Activated T-cell treated with anti-CD3 and anti-CD28 coated beads for 4 hours (primary cell): ENCODE results near the gene PPP3CB.
"Not testable (repeated sequence)": the region's sequence is repeated elsewhere in the genome, so short reads cannot be mapped to it uniquely, and the experiment has no call there.

Experiments used
- DNase-seq: peaks from one replicate; pipeline ENCODE4 v3.0.0-alpha.2; 2020

PPP3CB gene

DNA sequence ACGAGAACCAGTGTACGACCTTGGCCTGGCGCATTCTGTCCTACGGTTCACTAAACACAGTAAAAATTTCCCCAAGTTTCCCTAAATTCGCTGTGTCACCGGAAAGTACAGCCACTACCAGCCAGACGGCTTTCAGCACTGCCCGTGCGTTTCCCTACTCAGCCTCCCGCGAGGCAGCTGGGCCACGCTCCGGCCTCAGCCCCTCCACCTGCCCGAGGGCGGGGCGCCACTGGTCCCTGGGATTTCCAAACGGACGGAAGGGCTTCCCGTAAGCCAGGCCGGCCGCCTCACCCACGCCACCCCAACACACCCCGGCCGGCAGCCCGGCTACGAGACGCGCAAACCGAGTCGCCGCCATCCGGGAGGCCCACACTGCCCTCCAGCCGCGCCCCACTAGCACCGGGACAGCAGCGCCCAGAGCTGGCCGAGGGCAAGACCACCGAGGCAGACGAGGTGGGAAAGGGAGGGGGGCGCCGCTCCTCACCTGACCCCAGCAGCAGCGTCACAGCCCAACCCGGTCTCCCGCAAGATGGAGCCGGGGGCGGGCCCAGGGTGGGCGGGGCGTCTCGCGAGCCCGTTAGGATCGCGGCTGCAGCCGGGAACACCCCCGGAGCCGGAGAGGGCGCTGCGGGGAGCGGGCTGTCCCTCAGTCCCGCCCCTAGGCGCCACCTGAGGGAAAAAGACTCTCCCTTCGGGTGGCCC is 82.1 kb downstream of the PPP3CB start, which contains the start of gene ANXA7:
Gene ANXA7, minus strand, starts transcription at position 531 of the 702 bp plus-strand sequence. CDS start 13,202 bp downstream, outside the sequence.
- DNase-seq: peak; percentile 93

DNA sequence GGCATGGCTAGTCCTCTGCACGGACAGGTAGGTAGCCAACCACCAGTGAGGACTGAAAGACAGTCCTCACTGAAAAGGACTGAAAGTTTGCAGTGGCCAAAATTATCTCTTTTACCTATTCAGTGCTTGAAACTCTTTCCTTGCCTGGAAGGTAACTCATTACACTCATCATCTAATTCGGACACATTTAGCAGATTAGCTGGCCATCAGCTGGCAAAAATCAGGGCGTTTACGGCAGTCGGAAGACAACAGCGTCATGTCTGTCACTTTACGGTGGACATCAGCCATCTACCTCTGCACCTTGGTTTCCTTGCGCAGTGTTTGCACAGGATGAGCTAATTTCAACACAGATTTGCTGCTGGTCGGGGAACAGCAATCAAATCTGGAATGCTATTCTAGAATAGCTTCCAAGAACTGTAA is 82.7 kb downstream of the PPP3CB start:
- no peak for DNase-seq

DNA sequence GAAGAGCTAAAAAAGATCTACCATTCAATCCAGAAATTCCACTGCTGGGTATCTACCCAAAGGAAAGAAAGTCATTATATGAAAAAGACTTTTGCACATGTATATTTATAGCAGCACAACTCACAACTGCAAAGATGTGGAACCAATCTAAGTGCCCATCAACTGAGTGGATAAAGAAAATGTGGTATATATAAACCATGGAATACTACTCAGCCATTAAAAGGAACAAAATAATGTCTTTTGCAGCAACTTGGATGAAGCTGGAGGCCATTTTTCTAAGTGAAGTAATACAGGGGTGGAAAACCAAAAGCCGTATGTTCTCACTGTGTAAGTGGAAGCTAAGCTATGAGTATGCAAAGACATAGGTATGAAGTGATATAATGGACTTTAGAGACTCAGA is 84.9 kb downstream of the PPP3CB start:
- no peak for DNase-seq

DNA sequence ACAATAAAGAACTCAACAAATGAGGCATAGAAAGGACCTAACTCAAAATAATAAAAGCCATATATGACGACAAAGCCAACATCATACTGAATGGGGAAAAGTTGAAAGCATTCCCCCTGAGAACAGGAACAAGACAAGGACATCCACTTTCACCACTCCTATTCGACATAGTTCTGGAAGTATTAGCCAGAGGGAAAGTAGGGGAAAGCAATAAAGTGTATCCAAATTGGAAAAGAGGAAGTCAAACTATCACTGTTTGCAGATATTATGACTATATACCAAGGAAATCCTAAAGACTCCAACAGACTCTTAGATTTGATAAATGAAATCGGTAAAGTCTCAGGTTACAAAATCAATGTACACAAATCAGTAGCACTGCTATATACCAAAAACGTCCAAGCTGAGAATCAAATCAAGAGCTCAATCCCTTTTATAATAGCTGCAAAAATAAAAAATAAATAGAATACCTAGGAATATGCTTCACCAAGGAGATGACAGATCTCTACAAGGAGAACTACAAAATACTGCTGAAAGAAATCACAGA is 86.8 kb downstream of the PPP3CB start:
- DNase-seq: no peak

DNA sequence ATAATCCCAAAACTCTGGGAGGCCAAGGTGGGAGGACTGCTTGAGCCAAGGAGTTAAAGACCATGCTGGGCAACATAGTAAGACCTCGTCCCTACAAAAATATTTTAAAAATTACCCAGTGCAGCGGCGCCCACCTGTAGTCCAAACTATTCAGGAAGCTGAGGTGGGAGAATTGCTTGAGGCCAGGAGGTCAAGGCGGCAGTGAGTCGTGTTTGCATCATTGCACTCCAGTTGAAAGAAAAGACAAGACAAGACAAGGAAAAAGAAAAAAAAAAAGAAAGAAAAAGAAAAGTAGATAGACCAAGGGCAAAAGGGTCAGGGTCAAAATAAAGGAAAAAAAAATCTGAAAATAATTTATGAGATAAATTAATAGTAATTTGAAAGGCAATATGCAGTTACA is 87.8 kb downstream of the PPP3CB start:
- DNase-seq: no peak

DNA sequence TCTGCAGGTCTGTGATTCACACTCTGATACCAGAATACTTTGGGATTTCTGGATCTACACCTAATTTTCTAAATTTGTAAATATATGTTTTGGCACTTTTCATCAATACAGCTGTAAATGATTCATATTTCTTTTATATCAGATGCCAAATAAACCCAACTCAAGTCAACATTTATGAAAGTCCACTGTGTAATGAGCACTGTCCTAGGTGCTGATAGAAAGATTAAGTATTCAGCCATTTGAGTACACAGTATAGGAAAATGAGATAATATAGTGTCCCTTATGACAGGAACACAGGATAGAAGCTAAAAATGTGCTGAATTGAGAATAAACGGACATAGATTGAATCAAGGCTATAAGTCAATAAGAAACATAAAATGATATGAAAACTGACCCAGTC is 88.3 kb downstream of the PPP3CB start:
- DNase-seq: no peak

DNA sequence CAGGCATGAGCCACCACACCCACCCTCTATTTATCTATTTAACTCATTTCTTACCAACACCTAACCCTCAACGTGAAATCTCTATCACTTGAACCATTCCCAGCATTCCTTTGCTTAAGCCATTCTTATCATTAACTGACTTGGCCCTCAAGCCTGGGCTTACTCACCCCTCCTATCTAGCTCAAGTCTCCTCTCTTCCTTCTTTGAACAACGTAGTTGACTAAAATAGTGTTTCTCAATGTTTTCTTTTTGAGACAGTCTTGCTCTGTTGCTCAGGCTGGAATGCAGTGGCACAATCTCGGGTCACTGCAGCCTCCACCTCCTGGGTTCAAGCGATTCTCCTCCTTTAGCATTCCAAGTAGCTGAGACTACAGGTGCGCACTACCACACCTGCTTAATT is 89.0 kb downstream of the PPP3CB start:
- no peak for DNase-seq

DNA sequence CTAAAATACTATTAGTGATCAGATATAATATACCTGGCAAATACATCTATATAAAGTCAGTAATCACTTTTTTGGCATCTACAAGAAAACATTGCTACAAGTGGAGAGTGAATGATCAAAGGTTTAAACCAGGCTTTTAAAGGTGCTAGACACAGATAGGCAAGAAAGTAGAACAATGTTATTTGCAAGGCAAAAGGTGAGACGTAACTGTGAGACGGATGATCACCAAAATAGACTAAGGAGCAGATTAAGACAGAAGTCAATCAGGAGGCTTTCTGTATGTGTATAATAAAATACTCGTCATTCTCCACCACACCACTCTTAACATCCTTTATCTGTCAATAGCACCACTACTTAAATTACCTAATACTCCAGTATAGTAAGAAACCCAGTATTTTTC is 90.3 kb downstream of the PPP3CB start:
- DNase-seq: no peak

DNA sequence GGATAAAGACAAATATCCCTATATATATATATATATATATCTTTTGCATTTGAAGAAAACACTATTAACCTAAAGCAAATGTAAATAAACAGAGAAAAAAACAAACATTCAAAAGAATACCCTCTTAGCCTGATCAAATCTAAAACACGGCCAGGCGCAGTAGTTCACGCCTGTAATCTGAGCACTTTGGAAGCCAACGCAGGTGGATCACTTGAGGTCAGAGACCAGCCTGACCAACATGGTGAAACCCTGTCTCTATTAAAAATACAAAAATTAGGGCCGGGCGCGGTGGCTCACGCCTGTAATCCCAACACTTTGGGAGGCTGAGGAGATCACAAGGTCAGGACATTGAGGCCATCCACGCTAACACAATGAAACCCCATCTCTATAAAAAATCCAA is 91.1 kb downstream of the PPP3CB start:
- DNase-seq: no peak

DNA sequence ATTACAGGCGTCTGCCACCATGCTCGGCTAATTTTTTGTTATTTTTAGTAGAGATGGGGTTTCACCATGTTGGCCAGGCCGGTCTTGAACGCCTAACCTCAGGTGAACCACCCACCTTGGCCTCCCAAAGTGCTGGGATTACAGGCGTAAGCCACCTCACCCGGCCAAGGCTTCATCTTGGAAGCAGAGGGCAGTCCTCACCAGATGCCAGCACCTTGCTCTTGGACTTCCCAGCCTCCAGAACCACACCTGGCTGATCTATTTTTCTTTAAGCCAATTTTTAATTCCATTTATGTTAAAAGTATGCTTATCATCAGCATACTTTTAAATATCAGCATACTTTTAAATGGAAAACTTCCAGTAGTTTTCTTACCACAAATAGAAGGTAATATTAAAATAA is 94.2 kb downstream of the PPP3CB start:
- no peak for DNase-seq

DNA sequence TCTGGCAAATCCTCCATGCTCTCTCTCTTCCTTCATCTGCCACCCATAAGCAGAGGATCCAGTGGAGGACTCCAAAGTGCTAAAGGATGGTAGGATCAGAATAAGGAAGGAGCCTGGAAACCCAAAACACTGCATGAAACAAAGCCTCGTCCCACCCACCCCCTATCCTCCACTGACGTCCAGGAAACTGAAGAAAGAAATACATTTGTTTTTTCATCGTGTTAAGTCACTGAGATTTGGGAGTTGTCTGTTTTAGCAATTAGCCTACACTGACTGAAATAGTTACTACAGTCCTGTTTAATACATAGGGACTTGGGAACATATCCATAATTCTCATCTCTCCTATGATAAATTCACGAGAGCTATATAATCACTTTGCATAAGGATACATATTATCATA is 96.8 kb downstream of the PPP3CB start:
- no peak for DNase-seq

DNA sequence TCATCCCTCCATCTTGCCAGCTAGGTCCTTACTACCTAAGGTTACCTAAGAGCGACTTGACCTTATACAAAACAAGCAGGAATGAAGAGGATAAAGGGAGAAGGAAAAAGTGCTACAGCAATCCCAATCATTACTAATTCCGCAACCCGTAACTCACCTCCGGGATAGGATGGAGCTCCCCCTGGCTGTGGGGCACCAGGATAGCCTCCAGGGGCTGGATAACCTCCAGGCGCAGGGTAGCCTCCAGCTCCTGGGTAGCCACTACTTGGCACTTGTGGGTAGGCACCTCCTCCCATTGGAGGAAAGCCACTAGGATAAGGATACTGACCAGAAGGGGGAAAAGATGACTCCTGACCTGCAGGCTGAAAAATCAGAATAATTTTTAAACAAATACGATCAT is 97.8 kb downstream of the PPP3CB start:
- DNase-seq: no peak

DNA sequence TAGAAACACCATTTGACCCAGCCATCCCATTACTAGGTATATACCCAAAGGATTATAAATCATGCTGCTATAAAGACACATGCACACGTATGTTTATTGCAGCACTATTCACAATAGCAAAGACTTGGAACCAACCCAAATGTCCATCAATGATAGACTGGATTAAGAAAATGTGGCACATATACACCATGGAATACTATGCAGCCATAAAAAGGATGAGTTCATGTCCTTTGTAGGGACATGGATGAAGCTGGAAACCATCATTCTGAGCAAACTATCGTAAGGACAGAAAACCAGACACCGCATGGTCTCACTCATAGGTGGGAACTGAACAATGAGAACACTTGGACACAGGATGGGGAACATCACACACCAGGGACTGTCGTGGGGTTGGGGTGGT is 101.5 kb downstream of the PPP3CB start:
- not testable (repeated sequence) for DNase-seq

DNA sequence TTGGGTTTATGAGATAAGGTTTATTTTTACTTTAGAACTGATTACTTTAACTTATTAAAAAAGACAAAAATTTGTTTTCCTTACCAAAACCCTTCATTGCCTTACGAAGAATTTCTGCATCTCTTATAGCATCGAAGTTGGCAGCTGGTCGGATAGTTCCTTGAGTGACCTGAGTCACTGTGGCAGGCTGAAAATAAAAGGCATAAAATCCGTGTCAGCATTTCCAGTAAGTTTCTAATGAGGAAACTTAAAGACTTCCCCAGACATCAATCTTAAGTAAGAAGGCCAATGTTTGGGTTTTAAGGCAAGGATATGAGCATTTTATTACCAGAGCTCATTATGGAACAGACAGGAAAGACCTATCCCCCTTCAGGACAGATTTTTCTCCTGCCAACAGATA is 107.6 kb downstream of the PPP3CB start:
- DNase-seq: no peak

DNA sequence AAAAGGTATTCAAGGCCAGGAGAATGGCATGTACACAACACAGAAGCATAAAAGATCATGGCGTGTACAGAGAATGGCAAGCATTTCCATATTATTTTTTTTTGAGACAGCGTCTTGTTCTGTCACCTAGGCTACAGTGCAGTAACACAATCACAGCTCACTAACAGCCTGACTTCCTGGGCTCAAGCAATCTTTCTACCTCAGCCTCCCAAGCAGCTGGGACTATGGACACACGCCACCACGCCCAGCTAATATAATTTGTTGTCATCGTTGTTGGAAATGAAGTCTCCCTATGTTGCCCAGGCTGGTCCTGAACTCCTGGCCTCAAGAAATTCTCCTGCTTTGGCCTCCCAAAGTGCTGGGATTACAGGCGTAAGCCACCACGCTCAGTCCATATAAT is 109.2 kb downstream of the PPP3CB start:
- DNase-seq: no peak
